PC-3 (cell line): ENCODE results near the gene ZWILCH.

Experiments used
- CTCF ChIP-seq: fragments of 300-600 bp; sonication (generic); conservative IDR thresholded peaks from 2 replicates; pipeline ENCODE4 v1.5.1; 2017; ENCODE audit warnings: antibody characterized with exemption, low read depth, mild to moderate bottlenecking, low read length
- EZH2 ChIP-seq: fragments of 300-600 bp; sonication (generic); IDR thresholded peaks from one replicate; pipeline ENCODE4 v1.6.1; 2017; ENCODE audit warnings: antibody characterized with exemption, mild to moderate bottlenecking, low read length; ENCODE audit not compliant: unreplicated experiment
- EZH2phosphoT487 ChIP-seq: fragments of 300-600 bp; sonication (generic); IDR thresholded peaks from 2 replicates; pipeline ENCODE4 v1.6.1; 2018; ENCODE audit warnings: mild to moderate bottlenecking, antibody characterized with exemption, low read length, borderline replicate concordance

GRCh38 chr15:66591322-66591862, 86.3 kb downstream of the ZWILCH start:
- TF ChIP-seq EZH2 (no peak), CTCF (no peak), EZH2phosphoT487 (no peak)
